Endothelial cell of umbilical vein (primary cell): ENCODE results near the gene OMA1. TPM values are rescaled to one million over a fixed set of nuclear protein-coding genes. Genes with fewer than 3 reads are reported as not detected.

Experiments
- BruUV-seq: library from RNA; stranded (reverse); fragments of 400-500 nt; replicated peaks from 2 replicates; lab custom pipeline; 2021; lab: Mats Ljungman, UMichigan
- CTCF ChIA-PET: fragments of 300-600, 350-600 bp; sonication (Branson Sonifier 250); formaldehyde crosslinking; loops from one replicate; lab custom pipeline; 2021; ENCODE audit warnings: antibody characterized with exemption, inconsistent platforms; lab: Charles Lee
- POLR2A ChIA-PET: fragments of 300-600, 350-600 bp; sonication (Branson Sonifier 250); formaldehyde crosslinking; loops from one replicate; lab custom pipeline; 2021; ENCODE audit warnings: antibody characterized with exemption, inconsistent platforms; lab: Charles Lee
- DNase-seq: peaks from one replicate; pipeline ENCODE4 v3.0.0-alpha.2; 2011; ENCODE audit warnings: low read depth, low spot score
- FAIRE-seq: peaks from 2 replicates; lab custom pipeline; 2011; peaks lifted over from hg19 to GRCh38; lab: Jason Lieb, UNC
- H2AFZ ChIP-seq: 2 replicates; pipeline ENCODE4 v1.6.0; 2012; ENCODE audit warnings: low read depth, low read length, control low read depth, inconsistent platforms
- H3K27ac ChIP-seq: 2 replicates; pipeline ENCODE4 v1.5.1; 2011; ENCODE audit warnings: low read depth, mild to moderate bottlenecking, control low read depth, low read length, moderate library complexity; ENCODE audit not compliant: insufficient read depth
- H3K27me3 ChIP-seq, 2 experiments: 2 replicates each; pipeline versions ENCODE4 v1.6.0 to v1.6.1; 2011; ENCODE audit warnings: low read length in 2 of 2, mixed read lengths in 1 of 2; ENCODE audit not compliant: control insufficient read depth in 2 of 2, insufficient read depth in 2 of 2
- H3K36me3 ChIP-seq, 2 experiments: 2 replicates in 1 of 2; 3 replicates in 1 of 2; pipeline ENCODE4 v1.5.1; 2011; ENCODE audit warnings: low read length in 2 of 2, mild to moderate bottlenecking in 1 of 2, moderate library complexity in 1 of 2; ENCODE audit not compliant: control insufficient read depth in 2 of 2, insufficient read depth in 2 of 2; ENCODE audit errors: extremely low read depth in 1 of 2
- H3K4me1 ChIP-seq: 3 replicates; pipeline ENCODE4 v1.5.1; 2011; ENCODE audit warnings: mild to moderate bottlenecking, low read length; ENCODE audit not compliant: control insufficient read depth, insufficient read depth; ENCODE audit errors: extremely low read depth
- H3K4me2 ChIP-seq: 2 replicates; pipeline ENCODE4 v1.6.1; 2011; ENCODE audit warnings: low read length, control low read depth, mixed read lengths; ENCODE audit not compliant: insufficient read depth
- H3K4me3 ChIP-seq, 3 experiments: fragments of 200-600 bp in 1 of 3; sonication (generic), shearing (Covaris generic) in 1 of 3; replicated peaks in 1 of 3; 2 replicates each; pipeline ENCODE4 v1.5.1; 2011 to 2016; ENCODE audit warnings: control low read depth in 3 of 3, low read length in 3 of 3, mild to moderate bottlenecking in 2 of 3, inconsistent platforms in 1 of 3, low read depth in 1 of 3, moderate library complexity in 1 of 3; ENCODE audit not compliant: insufficient read depth in 1 of 3
- H3K79me2 ChIP-seq: 2 replicates; pipeline ENCODE4 v1.6.0; 2012; ENCODE audit warnings: low read length, inconsistent platforms; ENCODE audit not compliant: control insufficient read depth, insufficient read depth
- H3K9ac ChIP-seq: replicated peaks from 2 replicates; pipeline ENCODE3; 2011; ENCODE audit warnings: low read length, control low read depth; ENCODE audit not compliant: insufficient read depth; ENCODE audit errors: extremely low read depth
- H3K9me1 ChIP-seq: replicated peaks from 3 replicates; pipeline ENCODE4 v1.6.0; 2011; ENCODE audit warnings: mild to moderate bottlenecking, low read length; ENCODE audit not compliant: control insufficient read depth, insufficient read depth; ENCODE audit errors: extremely low read depth
- H3K9me3 ChIP-seq: replicated peaks from 2 replicates; pipeline ENCODE4 v1.5.1; 2012; ENCODE audit warnings: low read length, inconsistent platforms; ENCODE audit not compliant: control insufficient read depth, insufficient read depth
- H4K20me1 ChIP-seq: replicated peaks from 2 replicates; pipeline ENCODE3; 2011; ENCODE audit warnings: mild to moderate bottlenecking, low read length; ENCODE audit not compliant: control insufficient read depth, insufficient read depth; ENCODE audit errors: extremely low read depth
- CTCF ChIP-seq, 2 donors: IDR thresholded peaks; 1 replicate in 1 of 2; 2 replicates in 1 of 2; pipeline ENCODE4 v1.5.1; 2011; ENCODE audit warnings: low read length in 2 of 2, mild to moderate bottlenecking in 2 of 2, moderate library complexity in 2 of 2, control low read depth in 1 of 2, inconsistent platforms in 1 of 2, low read depth in 1 of 2; ENCODE audit not compliant: insufficient read depth in 1 of 2; ENCODE audit errors: extremely low read depth in 1 of 2
- EZH2 ChIP-seq: IDR thresholded peaks from 2 replicates; pipeline ENCODE4 v1.6.1; 2012; ENCODE audit warnings: borderline replicate concordance, low read depth, mild to moderate bottlenecking, moderate library complexity, low read length, inconsistent platforms; ENCODE audit not compliant: severe bottlenecking
- FOS ChIP-seq: IDR thresholded peaks from 2 replicates; pipeline ENCODE4 v1.6.1; 2011; ENCODE audit warnings: mild to moderate bottlenecking, low read length, moderate library complexity, borderline replicate concordance; ENCODE audit not compliant: insufficient read depth
- GATA2 ChIP-seq: IDR thresholded peaks from 2 replicates; pipeline ENCODE4 v1.7.0; 2011; ENCODE audit warnings: low read depth, mild to moderate bottlenecking, moderate library complexity, mixed read lengths, low read length; ENCODE audit not compliant: insufficient read length, insufficient read depth
- MAX ChIP-seq: IDR thresholded peaks from 2 replicates; pipeline ENCODE4 v1.6.1; 2011; ENCODE audit not compliant: insufficient read depth, insufficient read length
- MYC ChIP-seq: IDR thresholded peaks from one replicate; pipeline ENCODE4 v1.6.1; 2011; ENCODE audit warnings: mild to moderate bottlenecking, low read depth, low read length
- POLR2AphosphoS5 ChIP-seq: IDR thresholded peaks from 2 replicates; pipeline ENCODE4 v1.6.1; 2012; ENCODE audit warnings: low read depth, mild to moderate bottlenecking, control low read depth, low read length, moderate library complexity; ENCODE audit not compliant: insufficient read depth
- dilution Hi-C: fragments of 300-500 bp; cut with MboI; formaldehyde crosslinking; loops from one replicate; pipeline ENCODE4 v1.15.0; 2019; ENCODE audit warnings: low sequenced_read_pairs; ENCODE audit not compliant: extremely low pct_ligation_motif_present
- intact Hi-C: fragments of 100-400 bp; cut with micrococcal nuclease; formaldehyde crosslinking; loops from one replicate; pipeline ENCODE4 v1.10.0; 2022
- polyA plus RNA-seq, 4 experiments: library from polyadenylated mRNA; depleted of rRNA in 3 of 4; stranded (reverse) in 3 of 4; unstranded in 1 of 4; fragments of >200 nt; gene quantifications; 2 replicates each; pipeline versions ENCODE4 v1.2.1 to v1.2.3, GENCODE V29; 2011 to 2012; ENCODE audit warnings: missing spikeins in 1 of 4
- total RNA-seq: library from RNA; stranded (reverse); gene quantifications from 2 replicates; pipeline ENCODE4 v1.2.3, GENCODE V29; 2021

The OMA1 gene
- total and polyA plus RNA-seq, 2 donors (not counting 3 experiments of a cell fraction or from before 2014, with no cell fraction given), result 4.0 to 4.6 TPM

- Histone ChIP-seq H2AFZ (peak overlapping the region; percentile 61), H3K9me1 (no peaks in the 10 kb centered on the region), H3K4me2 (peak overlapping the region; percentile 97), H3K4me3 (peak overlapping the region; percentile 22 to 87 (median 75)), H3K79me2 (peaks cover 26% of the 10 kb centered on the region), H3K36me3 (no peaks in the 10 kb centered on the region), H3K9ac (peak overlapping the region; percentile 86), H3K27me3 (no peaks in the 10 kb centered on the region), H3K4me1 (peaks cover 22% of the 10 kb centered on the region), H4K20me1 (no peaks in the 10 kb centered on the region), H3K27ac (peak overlapping the region; percentile 83), H3K9me3 (no peaks in the 10 kb centered on the region)
- intact Hi-C loops, result loop anchor here (1.0 to 5.0 kb wide), 4 partner anchors 16 to 59 kb away; partner anchors contain the start of gene OMA1
- DNase-seq, result no peak
- dilution Hi-C loops, result no loop called here
- POLR2A ChIA-PET, result interaction anchor here (0.7 to 1.1 kb wide), 4 partner anchors 8 to 133 kb away, joined by 3 to 4 read pairs (median 3); partner anchors contain the start of gene OMA1
- CTCF ChIA-PET, result interaction anchor here (0.8 to 2.6 kb wide), 7 partner anchors 9 to 76 kb away, joined by 3 to 26 read pairs (median 3); partner anchors contain the start of gene OMA1
- no peak for FAIRE-seq
- TF ChIP-seq CTCF (IDR thresholded peaks at IDR 0.05; ENCODE audit: extremely low read depth in 1 of 2, insufficient read depth in 1 of 2, low read depth in 1 of 2, low read length in 2 of 2) (no peak), POLR2AphosphoS5 (no peak), GATA2 (no peak), FOS (no peak), EZH2 (peak; percentile 68), MAX (no peak), MYC (no peak)
- BruUV-seq, result TSS peak; percentile 28
Observed at GRCh38 chr1:58576325-58576726, 29.8 kb upstream of the OMA1 start.
